ENCODE data around the gene BCAT1. TPM values are rescaled to one million over a fixed set of nuclear protein-coding genes. Genes with fewer than 3 reads are reported as not detected.
"Not testable (repeated sequence)": the region's sequence is repeated elsewhere in the genome, so short reads cannot be mapped to it uniquely, and the experiment has no call there.

Gene BCAT1
- total RNA-seq, 2 donors from 2014 or later, result 53.4 to 71.1 TPM

GRCh38 chr12:24879644-24880043 is 69.3 kb downstream of the BCAT1 start:
- H3K9me3 Mint-ChIP-seq, result no peaks in the 10 kb centered on the region
- ATAC-seq (replicated peaks in 1 of 2) (no peak), DNase-seq (no peak)
- no peak overlapping the region for H3K27ac Mint-ChIP-seq
- peaks cover 0 to 2% of the 10 kb centered on the region in 2 donors for H3K36me3 Mint-ChIP-seq (ENCODE audit: insufficient read depth in 2 of 2)
- H3K4me3 Mint-ChIP-seq, result no peak overlapping the region
- H3K4me1 Mint-ChIP-seq (ENCODE audit: low read depth), result no peaks in the 10 kb centered on the region
- H3K27me3 Mint-ChIP-seq (ENCODE audit: low read depth), result peaks cover 5% of the 10 kb centered on the region

- H3K27ac Mint-ChIP-seq, result no peak overlapping the region
- H3K9me3 Mint-ChIP-seq, result no peaks in the 10 kb centered on the region
- peaks cover 0 to 3% of the 10 kb centered on the region in 2 donors for H3K36me3 Mint-ChIP-seq (ENCODE audit: insufficient read depth in 2 of 2)
- no peaks in the 10 kb centered on the region for H3K27me3 Mint-ChIP-seq (ENCODE audit: low read depth)
- H3K4me1 Mint-ChIP-seq (ENCODE audit: low read depth), result no peaks in the 10 kb centered on the region
- H3K4me3 Mint-ChIP-seq, result no peak overlapping the region
- ATAC-seq (replicated peaks in 1 of 2) (no peak), DNase-seq (no peak)
Measured at GRCh38 chr12:24875014-24875413, 73.9 kb downstream of the BCAT1 start.

- Mint-ChIP-seq H3K27ac (no peak overlapping the region), H3K4me3 (no peak overlapping the region), H3K4me1 (ENCODE audit: low read depth) (no peaks in the 10 kb centered on the region), H3K27me3 (ENCODE audit: low read depth) (no peaks in the 10 kb centered on the region), H3K36me3 (ENCODE audit: insufficient read depth in 2 of 2) (peaks cover 0 to 6% of the 10 kb centered on the region in 2 donors), H3K9me3 (no peaks in the 10 kb centered on the region)
- DNase-seq (no peak), ATAC-seq (replicated peaks in 1 of 2) (no peak)
Measured at GRCh38 chr12:24872211-24872610, 76.7 kb downstream of the BCAT1 start.

- H3K4me3 Mint-ChIP-seq; H3K27ac Mint-ChIP-seq; H3K27me3 Mint-ChIP-seq (ENCODE audit: low read depth); H3K9me3 Mint-ChIP-seq; DNase-seq; ATAC-seq (replicated peaks in 1 of 2): not testable (repeated sequence)
- Mint-ChIP-seq H3K36me3 (ENCODE audit: insufficient read depth in 2 of 2) (peaks cover 0 to 13% of the 10 kb centered on the region in 2 donors), H3K4me1 (ENCODE audit: low read depth) (peaks cover 11% of the 10 kb centered on the region)
Measured at GRCh38 chr12:24866139-24866538, 82.8 kb downstream of the BCAT1 start.

- no peak for ATAC-seq (replicated peaks in 1 of 2)
- Mint-ChIP-seq H3K9me3 (peaks cover 2 to 7% of the 10 kb centered on the region in 2 donors), H3K27ac (no peak overlapping the region), H3K4me3 (no peak overlapping the region), H3K4me1 (ENCODE audit: low read depth) (peaks cover 11% of the 10 kb centered on the region), H3K36me3 (ENCODE audit: insufficient read depth in 2 of 2) (peaks cover 0 to 19% of the 10 kb centered on the region in 2 donors), H3K27me3 (ENCODE audit: low read depth) (no peaks in the 10 kb centered on the region)
- DNase-seq, result no peak
Measured at GRCh38 chr12:24864796-24865125, 84.1 kb downstream of the BCAT1 start.

GRCh38 chr12:24861766-24862540 is 86.9 kb downstream of the BCAT1 start:
- no peaks in the 10 kb centered on the region for H3K27me3 Mint-ChIP-seq (ENCODE audit: low read depth)
- H3K36me3 Mint-ChIP-seq (ENCODE audit: insufficient read depth in 2 of 2), result peaks cover 4 to 29% of the 10 kb centered on the region in 2 donors
- DNase-seq (no peak), ATAC-seq (replicated peaks in 1 of 2) (peak in 1 of 2 donors; percentile 5)
- peaks cover 17% of the 10 kb centered on the region for H3K4me1 Mint-ChIP-seq (ENCODE audit: low read depth)
- peaks cover 1 to 8% of the 10 kb centered on the region in 2 donors for H3K9me3 Mint-ChIP-seq
- no peak overlapping the region for H3K4me3 Mint-ChIP-seq
- no peak overlapping the region for H3K27ac Mint-ChIP-seq

- Mint-ChIP-seq H3K4me1 (ENCODE audit: low read depth) (peaks cover 17% of the 10 kb centered on the region), H3K9me3 (peaks cover 0 to 8% of the 10 kb centered on the region in 2 donors), H3K4me3 (no peak overlapping the region), H3K27me3 (ENCODE audit: low read depth) (no peaks in the 10 kb centered on the region), H3K27ac (no peak overlapping the region), H3K36me3 (ENCODE audit: insufficient read depth in 2 of 2) (peaks cover 4 to 27% of the 10 kb centered on the region in 2 donors)
- no peak for DNase-seq
- ATAC-seq (replicated peaks in 1 of 2), result no peak
Measured at GRCh38 chr12:24860546-24860945, 88.4 kb downstream of the BCAT1 start.

GRCh38 chr12:24856541-24856940 is 92.4 kb downstream of the BCAT1 start:
- no peak overlapping the region for H3K4me3 Mint-ChIP-seq
- H3K27ac Mint-ChIP-seq, result no peak overlapping the region
- H3K36me3 Mint-ChIP-seq (ENCODE audit: insufficient read depth in 2 of 2), result peaks cover 4 to 22% of the 10 kb centered on the region in 2 donors
- H3K9me3 Mint-ChIP-seq, result peaks cover 0 to 4% of the 10 kb centered on the region in 2 donors
- peaks cover 5% of the 10 kb centered on the region for H3K27me3 Mint-ChIP-seq (ENCODE audit: low read depth)
- DNase-seq, result no peak
- peaks cover 30% of the 10 kb centered on the region for H3K4me1 Mint-ChIP-seq (ENCODE audit: low read depth)
- ATAC-seq (replicated peaks in 1 of 2), result no peak

GRCh38 chr12:24854908-24855307 is 94.0 kb downstream of the BCAT1 start:
- Mint-ChIP-seq H3K27me3 (ENCODE audit: low read depth) (peaks cover 15% of the 10 kb centered on the region), H3K36me3 (ENCODE audit: insufficient read depth in 2 of 2) (peaks cover 4 to 15% of the 10 kb centered on the region in 2 donors), H3K4me3 (no peak overlapping the region), H3K4me1 (ENCODE audit: low read depth) (peaks cover 30% of the 10 kb centered on the region), H3K9me3 (peaks cover 0 to 1% of the 10 kb centered on the region in 2 donors), H3K27ac (no peak overlapping the region)
- DNase-seq (no peak), ATAC-seq (replicated peaks in 1 of 2) (no peak)

GRCh38 chr12:24854017-24854416 is 94.9 kb downstream of the BCAT1 start:
- peaks cover 15% of the 10 kb centered on the region for H3K27me3 Mint-ChIP-seq (ENCODE audit: low read depth)
- H3K36me3 Mint-ChIP-seq (ENCODE audit: insufficient read depth in 2 of 2), result peaks cover 2 to 9% of the 10 kb centered on the region in 2 donors
- no peaks in the 10 kb centered on the region for H3K9me3 Mint-ChIP-seq
- DNase-seq, result no peak
- H3K4me1 Mint-ChIP-seq (ENCODE audit: low read depth), result peaks cover 30% of the 10 kb centered on the region
- H3K4me3 Mint-ChIP-seq, result no peak overlapping the region
- ATAC-seq (replicated peaks in 1 of 2), result no peak
- no peak overlapping the region for H3K27ac Mint-ChIP-seq

GRCh38 chr12:24853588-24853987 is 95.3 kb downstream of the BCAT1 start:
- H3K4me1 Mint-ChIP-seq (ENCODE audit: low read depth), result peaks cover 30% of the 10 kb centered on the region
- peaks cover 15% of the 10 kb centered on the region for H3K27me3 Mint-ChIP-seq (ENCODE audit: low read depth)
- DNase-seq (no peak), ATAC-seq (replicated peaks in 1 of 2) (no peak)
- H3K27ac Mint-ChIP-seq, result no peak overlapping the region
- no peak overlapping the region for H3K4me3 Mint-ChIP-seq
- peaks cover 1 to 6% of the 10 kb centered on the region in 2 donors for H3K36me3 Mint-ChIP-seq (ENCODE audit: insufficient read depth in 2 of 2)
- H3K9me3 Mint-ChIP-seq, result no peaks in the 10 kb centered on the region

- Mint-ChIP-seq H3K4me3 (no peak overlapping the region), H3K36me3 (ENCODE audit: insufficient read depth in 2 of 2) (peaks cover 0 to 1% of the 10 kb centered on the region in 2 donors), H3K27ac (no peak overlapping the region), H3K4me1 (ENCODE audit: low read depth) (peaks cover 30% of the 10 kb centered on the region), H3K27me3 (ENCODE audit: low read depth) (peaks cover 15% of the 10 kb centered on the region), H3K9me3 (no peaks in the 10 kb centered on the region)
- ATAC-seq (replicated peaks in 1 of 2), result no peak
- DNase-seq, result no peak
Measured at GRCh38 chr12:24853094-24853493, 95.8 kb downstream of the BCAT1 start.

GRCh38 chr12:24852420-24852819 is 96.5 kb downstream of the BCAT1 start:
- H3K4me1 Mint-ChIP-seq (ENCODE audit: low read depth), result peaks cover 27% of the 10 kb centered on the region
- no peaks in the 10 kb centered on the region for H3K36me3 Mint-ChIP-seq (ENCODE audit: insufficient read depth in 2 of 2)
- no peak overlapping the region for H3K4me3 Mint-ChIP-seq
- ATAC-seq (replicated peaks in 1 of 2) (no peak), DNase-seq (no peak)
- H3K27ac Mint-ChIP-seq, result no peak overlapping the region
- H3K9me3 Mint-ChIP-seq, result no peaks in the 10 kb centered on the region
- peaks cover 19% of the 10 kb centered on the region for H3K27me3 Mint-ChIP-seq (ENCODE audit: low read depth)

GRCh38 chr12:24851883-24852282 is 97.0 kb downstream of the BCAT1 start:
- H3K36me3 Mint-ChIP-seq (ENCODE audit: insufficient read depth in 2 of 2); H3K4me3 Mint-ChIP-seq; H3K9me3 Mint-ChIP-seq; ATAC-seq (replicated peaks in 1 of 2); DNase-seq; H3K27ac Mint-ChIP-seq: not testable (repeated sequence)
- Mint-ChIP-seq H3K4me1 (ENCODE audit: low read depth) (peaks cover 23% of the 10 kb centered on the region), H3K27me3 (ENCODE audit: low read depth) (peaks cover 24% of the 10 kb centered on the region)

Measured in activated T-cell treated with anti-CD3 and anti-CD28 coated beads, Interleukin-2, amount 50 U/mL, for 72 hours (primary cell).